GM12873 (cell line): ENCODE results near the gene TSPAN7.
A peak's percentile ranks its signal among the peaks of the same experiment; 100 is the strongest.

Source experiments
- CTCF ChIP-seq: IDR thresholded peaks from 2 replicates; pipeline ENCODE4 v1.5.1; 2012; ENCODE audit warnings: low read depth, mild to moderate bottlenecking, moderate library complexity, low read length, control low read depth; ENCODE audit not compliant: insufficient read depth; ENCODE audit errors: missing control alignments

The TSPAN7 gene

GRCh38 chrX:38654302-38654701, 93.0 kb downstream of the TSPAN7 start:
- TF ChIP-seq CTCF: peak; percentile 48

DNA sequence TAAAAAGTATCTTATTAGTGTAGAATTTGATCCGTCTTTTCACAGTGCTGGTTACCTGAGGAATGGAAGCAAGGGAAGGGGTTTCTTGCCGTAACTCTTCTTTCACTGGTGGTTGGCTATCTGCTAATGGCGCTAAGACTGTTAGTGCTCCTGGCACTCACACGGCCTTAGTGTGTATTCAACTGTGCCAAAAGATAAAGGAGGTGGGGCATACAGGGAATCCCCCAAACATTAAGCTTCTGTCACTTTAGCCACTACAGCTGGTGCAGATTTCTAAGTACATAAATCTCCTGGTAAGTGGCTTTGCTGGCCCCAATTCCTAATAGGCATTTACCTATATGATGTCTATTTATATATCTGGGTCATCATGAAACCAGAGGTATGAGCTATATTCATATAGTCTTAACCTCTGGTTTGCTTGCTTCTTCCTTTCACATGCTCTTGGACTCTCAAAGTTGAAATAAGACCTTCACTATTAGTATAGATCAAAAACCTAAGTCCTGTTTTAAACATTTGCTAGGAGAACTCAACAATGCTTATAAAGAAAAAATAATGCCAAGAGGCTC, 95.1 kb downstream of the TSPAN7 start:
- TF ChIP-seq CTCF: no peak

DNA sequence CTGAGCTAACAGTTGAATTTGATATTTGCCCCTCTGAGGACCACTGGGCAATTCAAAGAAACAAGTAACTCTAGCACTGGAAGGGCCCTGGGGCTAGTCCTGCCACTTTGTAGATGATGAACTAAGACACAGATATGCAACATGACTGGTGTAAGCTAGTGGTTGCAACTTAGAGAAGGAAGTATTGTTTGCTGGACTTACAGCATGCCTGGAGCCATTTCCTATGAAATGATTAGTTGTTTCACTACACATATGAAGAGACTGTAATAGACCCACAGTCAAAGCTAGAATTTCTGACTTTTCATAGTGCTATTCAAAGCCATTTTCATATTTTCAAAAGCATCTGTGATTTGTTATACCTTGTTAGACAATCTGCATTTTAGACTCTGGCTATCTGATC, 96.2 kb downstream of the TSPAN7 start:
- no peak for TF ChIP-seq CTCF

DNA sequence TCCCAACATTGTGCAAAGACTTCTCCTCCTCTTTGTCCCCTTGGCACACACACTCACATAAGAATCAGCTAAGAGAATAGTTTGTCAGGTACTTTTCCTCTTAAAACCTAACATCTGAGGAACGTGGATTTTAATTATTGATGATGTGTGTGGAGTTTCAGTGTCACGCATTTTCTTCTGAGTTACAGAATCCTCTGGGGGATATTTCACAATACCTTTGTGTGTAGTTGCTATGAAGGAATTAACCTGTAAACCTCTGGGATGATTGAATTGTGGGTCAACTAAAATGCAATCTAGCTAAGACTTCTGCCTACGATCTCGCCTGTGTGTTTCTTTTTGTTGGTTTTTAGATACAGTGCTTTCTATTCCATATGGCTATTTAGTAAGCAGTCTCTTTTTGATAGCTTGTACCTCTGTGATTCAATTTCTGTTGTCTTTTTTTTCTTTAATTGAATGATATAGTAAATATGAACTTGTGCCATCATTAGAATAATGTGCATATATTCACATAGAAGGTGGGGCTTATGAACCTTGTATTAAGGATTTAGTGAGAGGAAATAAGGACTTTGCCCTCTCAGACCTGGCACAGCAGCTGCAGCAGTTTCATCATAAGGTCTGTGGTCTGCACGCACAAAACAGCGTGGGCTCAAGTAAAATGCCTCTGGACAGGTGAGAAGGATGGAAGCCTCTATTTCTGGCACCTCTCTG, 99.2 kb downstream of the TSPAN7 start:
- no peak for TF ChIP-seq CTCF

- TF ChIP-seq CTCF: no peak
Observed at GRCh38 chrX:38661103-38661441, 99.7 kb downstream of the TSPAN7 start.

- TF ChIP-seq CTCF: no peak
Observed at GRCh38 chrX:38661561-38661960, 100.2 kb downstream of the TSPAN7 start.

GRCh38 chrX:38662640-38663039, 101.3 kb downstream of the TSPAN7 start:
- TF ChIP-seq CTCF: no peak
